K562 (cell line): ENCODE measurements around the gene MANBA. TPM values are rescaled to one million over a fixed set of nuclear protein-coding genes. Genes with fewer than 3 reads are reported as not detected.

Source experiments
- ARID3B ChIP-seq: fragments of 250-450 bp; sonication (Bioruptor Pico); IDR thresholded peaks from 2 replicates; pipeline ENCODE4 v1.4.0; 2020; ENCODE audit warnings: borderline replicate concordance
- GATA2 ChIP-seq: sonication (generic); formaldehyde crosslinking; IDR thresholded peaks from 2 replicates; pipeline ENCODE4 v1.4.0; 2020; ENCODE audit warnings: mild to moderate bottlenecking, missing genetic modification reagents
- HSF4 ChIP-seq: fragments of 250-450 bp; sonication (Bioruptor Pico); IDR thresholded peaks from 2 replicates; pipeline ENCODE4 v2.1.2; 2022; ENCODE audit warnings: mild to moderate bottlenecking, moderate library complexity, borderline replicate concordance
- MGA ChIP-seq: fragments of 450-650 bp; IDR thresholded peaks from 2 replicates; pipeline ENCODE4 v1.6.1; 2016; ENCODE audit warnings: mild to moderate bottlenecking, moderate library complexity
- NBN ChIP-seq: fragments of 450-650 bp; IDR thresholded peaks from 2 replicates; pipeline ENCODE4 v1.6.1; 2016; ENCODE audit warnings: low read depth, mild to moderate bottlenecking
- RAD51 ChIP-seq: fragments of 450-650 bp; IDR thresholded peaks from 2 replicates; pipeline ENCODE4 v1.7.1; 2016; ENCODE audit warnings: low read depth, mild to moderate bottlenecking, borderline replicate concordance
- SAFB ChIP-seq: fragments of 200-400 bp; formaldehyde crosslinking; IDR thresholded peaks from 2 replicates; pipeline ENCODE4 v1.6.1; 2017; ENCODE audit warnings: low read depth, low read length, borderline replicate concordance
- polyA plus RNA-seq, 8 experiments: library from polyadenylated mRNA; depleted of rRNA in 4 of 8; stranded (reverse) in 5 of 8; unstranded in 3 of 8; fragments of >200 nt; fragmentation: Nextera tagmentation in 2 of 8; fragmentation: Illumina TruSeq in 1 of 8; extraction: Ambion mirVana in 2 of 8; extraction: Trizol in 1 of 8; gene quantifications; 2 replicates each; pipeline versions ENCODE4 v1.2.1 to v1.2.3, GENCODE V29; 2011 to 2014; ENCODE audit warnings: inconsistent platforms in 1 of 8, missing spikeins in 1 of 8
- total RNA-seq, 7 experiments: library from RNA; depleted of rRNA in 6 of 7; stranded (reverse); fragments of >200 nt in 6 of 7; fragmentation: Illumina TruSeq in 2 of 7; extraction: Trizol in 2 of 7; gene quantifications; 2 replicates each; pipeline versions ENCODE4 v1.2.1 to v1.2.3, GENCODE V29; 2011 to 2021; ENCODE audit warnings: low replicate concordance in 1 of 7
- TF ChIP-seq, protein P1 (sequence below): sonication (generic); formaldehyde crosslinking; IDR thresholded peaks from 2 replicates; pipeline ENCODE4 v1.8.0; 2023; ENCODE audit warnings: mild to moderate bottlenecking, missing genetic modification reagents

MANBA gene
- total and polyA plus RNA-seq, 9 of the 15 experiments (the other 6 are each of a cell fraction or from before 2014, with no cell fraction given), result 1.8 to 12.9 (median 7.7) TPM

DNA sequence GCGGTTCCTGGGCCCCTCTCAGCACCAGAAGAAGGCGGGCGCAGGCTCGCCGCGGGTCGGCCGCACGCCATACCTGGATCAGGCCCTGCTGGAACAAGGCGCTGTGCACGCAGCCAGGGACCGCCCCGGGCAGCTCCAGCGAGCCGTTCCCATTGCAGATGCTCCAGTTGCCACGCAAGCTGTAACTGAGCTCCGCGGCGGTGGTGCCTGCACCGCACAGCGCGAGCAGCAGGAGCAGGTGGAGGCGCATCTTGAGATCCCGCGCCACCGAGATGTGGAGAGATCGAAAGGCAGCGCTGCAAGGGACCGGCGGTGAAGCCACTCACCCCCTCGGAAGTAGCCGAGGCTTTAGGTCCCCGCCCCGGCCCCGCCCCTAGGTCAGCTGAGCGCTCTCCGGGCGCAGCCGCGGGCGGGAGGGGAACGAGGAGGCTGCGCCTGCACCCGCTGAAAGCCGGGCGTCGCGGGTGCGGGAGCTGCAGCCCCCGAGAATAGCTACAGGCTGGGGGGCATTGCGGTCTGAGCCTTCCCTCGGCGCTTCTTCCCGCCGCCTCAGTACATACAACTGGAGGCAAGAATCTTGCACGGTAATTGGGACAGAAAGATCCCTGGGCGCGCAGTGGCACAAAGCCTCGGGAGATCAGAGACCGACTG, at the start of gene MANBA (continued):
- TF ChIP-seq SAFB (no peak), NBN (peak; percentile 12; the same call in 1 of the 2 replicates), MGA (peak; percentile 77), HSF4 (CRISPR knock-in tag) (no peak), ARID3B (CRISPR knock-in tag) (no peak), GATA2 (CRISPR knock-in tag) (0 out of 2 replicates have a peak, but pooled peaks have one; percentile 17), RAD51 (peak; percentile 62; the same call in 1 of the 2 replicates)
- TF ChIP-seq, protein P1, sequence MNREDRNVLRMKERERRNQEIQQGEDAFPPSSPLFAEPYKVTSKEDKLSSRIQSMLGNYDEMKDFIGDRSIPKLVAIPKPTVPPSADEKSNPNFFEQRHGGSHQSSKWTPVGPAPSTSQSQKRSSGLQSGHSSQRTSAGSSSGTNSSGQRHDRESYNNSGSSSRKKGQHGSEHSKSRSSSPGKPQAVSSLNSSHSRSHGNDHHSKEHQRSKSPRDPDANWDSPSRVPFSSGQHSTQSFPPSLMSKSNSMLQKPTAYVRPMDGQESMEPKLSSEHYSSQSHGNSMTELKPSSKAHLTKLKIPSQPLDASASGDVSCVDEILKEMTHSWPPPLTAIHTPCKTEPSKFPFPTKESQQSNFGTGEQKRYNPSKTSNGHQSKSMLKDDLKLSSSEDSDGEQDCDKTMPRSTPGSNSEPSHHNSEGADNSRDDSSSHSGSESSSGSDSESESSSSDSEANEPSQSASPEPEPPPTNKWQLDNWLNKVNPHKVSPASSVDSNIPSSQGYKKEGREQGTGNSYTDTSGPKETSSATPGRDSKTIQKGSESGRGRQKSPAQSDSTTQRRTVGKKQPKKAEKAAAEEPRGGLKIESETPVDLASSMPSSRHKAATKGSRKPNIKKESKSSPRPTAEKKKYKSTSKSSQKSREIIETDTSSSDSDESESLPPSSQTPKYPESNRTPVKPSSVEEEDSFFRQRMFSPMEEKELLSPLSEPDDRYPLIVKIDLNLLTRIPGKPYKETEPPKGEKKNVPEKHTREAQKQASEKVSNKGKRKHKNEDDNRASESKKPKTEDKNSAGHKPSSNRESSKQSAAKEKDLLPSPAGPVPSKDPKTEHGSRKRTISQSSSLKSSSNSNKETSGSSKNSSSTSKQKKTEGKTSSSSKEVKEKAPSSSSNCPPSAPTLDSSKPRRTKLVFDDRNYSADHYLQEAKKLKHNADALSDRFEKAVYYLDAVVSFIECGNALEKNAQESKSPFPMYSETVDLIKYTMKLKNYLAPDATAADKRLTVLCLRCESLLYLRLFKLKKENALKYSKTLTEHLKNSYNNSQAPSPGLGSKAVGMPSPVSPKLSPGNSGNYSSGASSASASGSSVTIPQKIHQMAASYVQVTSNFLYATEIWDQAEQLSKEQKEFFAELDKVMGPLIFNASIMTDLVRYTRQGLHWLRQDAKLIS (CRISPR knock-in tag), result peak; percentile 92
